Right cardiac atrium (tissue), 5 donors: ENCODE results near the gene NANOS2. TPM values are rescaled to one million over a fixed set of nuclear protein-coding genes. Genes with fewer than 3 reads are reported as not detected.

Experiments used
- ATAC-seq, 2 donors: fragments of 200-7000 bp; cut with Tn5 transposase; one replicate each; pipeline versions ENCODE4 v1.8.0 to v1.9.1; 2020; ENCODE audit warnings: moderate library complexity in 2 of 2, mild to moderate bottlenecking in 1 of 2
- DNase-seq, 3 donors: peaks; one replicate each; pipeline ENCODE4 v3.0.0-alpha.2; 2020
- H3K27ac ChIP-seq: one replicate; pipeline ENCODE4 v1.5.1; 2013; ENCODE audit warnings: mild to moderate bottlenecking, low read length, control low read depth, moderate library complexity
- H3K27me3 ChIP-seq: one replicate; pipeline ENCODE4 v1.6.1; 2013; ENCODE audit not compliant: control insufficient read depth, insufficient read depth
- H3K4me1 ChIP-seq: one replicate; pipeline ENCODE4 v1.6.1; 2013; ENCODE audit warnings: low read length; ENCODE audit not compliant: control insufficient read depth, insufficient read depth
- H3K4me3 ChIP-seq: one replicate; pipeline ENCODE4 v1.5.1; 2013; ENCODE audit warnings: low read length, control low read depth
- H3K9me3 ChIP-seq: one replicate; pipeline ENCODE4 v1.6.1; 2013; ENCODE audit warnings: low read length; ENCODE audit not compliant: control insufficient read depth
- WGBS: extraction: QIAGEN DNeasy Blood & Tissue Kit; methylation state at CpG from one replicate; pipeline ENCODE4 v1.1.7; 2013; 5-methylcytosine and 5-hydroxymethylcytosine counted together
- intact Hi-C, 4 donors: fragments of 100-400 bp; cut with DNase I; formaldehyde crosslinking; loops; one replicate each; pipeline versions ENCODE4 v1.11.0 to v1.14.0; 2022 to 2023
- long read RNA-seq, 4 donors: library from polyadenylated mRNA; unstranded; transcript quantifications; one replicate each; pipeline ENCODE4 v2.0.0, GENCODE V29; 2020 to 2021
- polyA plus RNA-seq: library from polyadenylated mRNA; stranded (reverse); fragments of 200-250 nt; gene quantifications from one replicate; pipeline ENCODE4 v1.2.3, GENCODE V29; 2013
- total RNA-seq, 4 donors: library from RNA; stranded (reverse); fragmentation: NEBNext Ultra II Directional; extraction: Animal tissue kit (Norgen Biotek cat#: 25700); gene quantifications; one replicate each; pipeline ENCODE4 v1.2.1, GENCODE V29; 2021
- donor health status: healthy with polysubstance abuse.
- donor health status: DM: no; HTN: yes; CAD: no.
- donor health status: DM: no; HTN: no; CAD: no.
- donor health status: DM: no; HTN: yes; CAD: no; lungs with severe emphysema.
- donor health status: DM: yes; HTN: yes; CAD: no.

NANOS2 gene
- total RNA-seq (not detected), polyA plus RNA-seq (not detected)
- long read RNA-seq, donor 1, result 0 reads
- long read RNA-seq, donor 2, result 0 reads
- long read RNA-seq, donor 3, result 0 reads
- long read RNA-seq, donor 4, result 0 reads

DNA sequence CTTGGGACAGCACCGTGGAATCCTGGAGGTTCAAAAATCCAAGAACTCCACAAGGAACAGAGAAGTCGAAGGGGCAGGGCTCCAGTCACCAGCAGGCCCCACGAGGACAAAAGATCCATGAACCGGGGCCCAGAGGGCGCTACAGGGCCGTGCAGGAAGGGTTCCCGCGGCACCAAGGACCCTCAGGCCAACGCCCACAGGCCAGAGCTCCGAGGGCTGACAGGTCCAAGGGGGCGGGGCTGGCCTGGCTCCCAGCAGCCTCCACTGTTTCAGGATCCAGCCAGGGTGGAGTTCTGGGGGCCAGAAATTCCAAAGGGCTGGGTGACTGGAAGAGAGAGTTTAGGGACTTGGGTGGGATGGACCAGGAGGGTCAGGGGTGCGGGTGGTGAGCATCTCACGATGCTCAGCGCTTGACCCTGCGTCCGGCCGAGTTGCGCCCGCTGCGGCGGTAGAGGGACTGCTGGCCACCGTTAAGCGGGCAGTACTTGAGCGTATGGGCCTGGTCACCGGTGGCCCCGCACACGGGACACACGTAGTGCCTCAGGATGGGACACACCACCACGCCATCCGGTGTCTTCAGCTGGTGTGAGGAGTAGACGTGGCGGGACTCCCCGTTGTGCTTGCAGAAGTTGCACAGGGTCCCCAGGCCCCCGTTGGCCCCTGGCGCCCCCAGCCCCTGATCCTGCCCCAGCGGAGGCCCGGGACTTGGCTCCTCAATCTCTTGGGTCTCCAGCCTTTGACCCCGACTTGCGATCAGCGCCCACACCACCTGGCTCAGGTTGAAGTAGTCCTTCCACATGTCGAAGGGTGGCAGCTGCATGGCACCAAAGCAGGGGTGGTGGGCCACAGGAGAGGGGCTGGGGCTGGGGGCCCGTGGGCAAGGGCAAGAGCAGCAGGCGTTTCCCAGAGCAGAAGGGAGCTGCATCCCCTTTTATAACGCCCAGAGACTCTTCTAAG lies at the start of gene NANOS2:
NANOS2 (minus strand) TSS at position 905 of the 957 bp plus-strand sequence; CDS start at position 820, 85 bp downstream.
- ATAC-seq, result peak; percentile 45 to 78
- intact Hi-C loops, result no loop called here
- H3K4me1 ChIP-seq, result no peaks in the 10 kb centered on the region
- H3K27ac ChIP-seq, result no peak within 1 kb of the TSS
- peak in 2 of 3 donors; percentile 42 to 71 for DNase-seq
- 57% methylated on average over 44 of the region's 44 CpGs for WGBS
- no peaks in the 10 kb centered on the region for H3K9me3 ChIP-seq
- H3K27me3 ChIP-seq, result no peaks in the 10 kb centered on the region
- no peak within 1 kb of the TSS for H3K4me3 ChIP-seq

DNA sequence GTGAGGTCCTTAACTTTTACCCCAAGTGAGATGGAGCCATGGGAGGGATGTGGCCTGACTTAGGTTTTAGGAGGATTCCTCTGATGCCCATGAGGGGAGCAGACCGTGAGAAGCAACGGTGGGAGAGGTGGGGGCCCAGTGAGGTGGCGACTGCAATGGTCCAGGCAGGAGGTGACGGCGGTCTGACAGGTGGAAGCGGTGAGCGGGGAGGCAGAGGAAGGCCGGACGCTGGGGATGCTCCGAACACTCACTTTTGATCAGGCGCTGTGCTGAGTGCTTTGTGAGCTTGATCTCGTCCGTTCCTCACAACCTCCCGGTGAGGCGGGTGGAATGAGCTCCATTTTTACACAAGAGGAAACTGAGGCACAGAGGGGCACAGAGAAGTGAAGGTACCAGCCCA lies 47.4 kb upstream of the NANOS2 start:
- ATAC-seq (no peak), DNase-seq (no peak)
- 86% methylated on average over 15 of the region's 15 CpGs for WGBS
- intact Hi-C loops, result no loop called here
- H3K4me3 ChIP-seq, result no peak overlapping the region
- H3K27ac ChIP-seq, result no peak overlapping the region
- no peaks in the 10 kb centered on the region for H3K9me3 ChIP-seq
- H3K4me1 ChIP-seq, result no peaks in the 10 kb centered on the region
- H3K27me3 ChIP-seq, result no peaks in the 10 kb centered on the region

DNA sequence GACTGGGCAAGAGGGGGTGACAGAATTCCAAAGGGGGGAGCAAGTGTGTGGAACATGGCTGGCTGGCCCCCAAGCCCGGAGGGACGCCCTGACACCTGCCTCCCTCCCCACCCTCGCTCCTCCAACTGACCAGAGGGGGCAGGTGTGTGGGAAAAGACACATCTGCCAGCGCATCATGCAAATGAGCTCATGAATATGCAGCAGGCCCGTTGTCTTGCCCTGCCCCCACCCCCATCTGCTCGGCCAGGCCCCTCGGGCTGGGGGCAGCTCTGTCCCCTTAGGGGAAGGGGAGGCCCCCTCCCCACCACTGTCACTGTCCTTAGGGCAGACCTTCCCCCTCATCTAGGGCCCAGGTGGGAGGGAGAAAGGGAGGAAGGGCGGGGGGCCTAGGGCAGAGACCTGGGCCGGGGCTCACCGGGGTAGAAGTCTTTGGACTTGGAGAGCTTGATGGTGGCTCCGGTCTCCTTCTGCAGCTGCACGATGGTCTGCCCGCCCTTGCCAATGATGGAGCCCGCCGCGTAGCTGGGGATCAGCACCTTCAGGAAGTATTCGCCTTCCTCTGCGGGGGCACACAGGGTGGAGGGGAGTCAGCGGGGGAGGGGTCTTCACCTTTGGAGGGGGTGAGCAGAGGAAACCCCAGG lies 46.1 kb upstream of the NANOS2 start:
- H3K9me3 ChIP-seq, result no peaks in the 10 kb centered on the region
- DNase-seq, result no peak
- WGBS, result 19% methylated on average over 19 of the region's 19 CpGs
- ATAC-seq, result no peak
- no peak overlapping the region for H3K27ac ChIP-seq
- H3K27me3 ChIP-seq, result no peaks in the 10 kb centered on the region
- no peaks in the 10 kb centered on the region for H3K4me1 ChIP-seq
- intact Hi-C loops, result no loop called here
- no peak overlapping the region for H3K4me3 ChIP-seq

DNA sequence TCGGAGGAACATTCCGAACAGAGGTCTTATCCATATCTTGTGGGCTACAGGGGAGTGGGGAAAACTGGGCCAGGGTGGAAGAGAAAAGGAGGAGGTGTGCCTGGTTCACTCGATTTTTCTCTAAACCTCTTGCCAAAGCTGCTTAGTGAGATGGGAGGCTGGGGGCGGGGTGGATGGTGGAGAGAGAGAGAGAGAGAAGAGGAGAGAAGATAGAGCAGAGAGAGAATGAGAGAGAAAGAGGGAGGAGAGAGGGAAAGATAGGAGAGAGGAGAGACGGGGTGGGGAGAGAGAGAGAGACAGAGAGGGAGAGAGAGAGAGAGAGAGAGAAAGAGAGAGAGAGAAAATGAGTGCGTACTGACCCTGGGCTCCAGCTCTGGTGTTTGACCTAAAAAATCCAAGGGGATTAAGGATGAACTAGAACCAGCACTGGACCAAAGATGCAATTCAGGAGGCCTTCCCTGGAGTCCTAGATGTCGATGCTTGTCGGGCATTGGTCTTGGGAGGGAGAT lies 45.0 kb upstream of the NANOS2 start:
- no peak overlapping the region for H3K4me3 ChIP-seq
- H3K4me1 ChIP-seq, result peaks cover 1% of the 10 kb centered on the region
- no peaks in the 10 kb centered on the region for H3K9me3 ChIP-seq
- 45% methylated on average over 8 of the region's 8 CpGs for WGBS
- no peak for DNase-seq
- peak overlapping the region; percentile 38 for H3K27ac ChIP-seq
- H3K27me3 ChIP-seq, result no peaks in the 10 kb centered on the region
- intact Hi-C loops, result no loop called here
- no peak for ATAC-seq

DNA sequence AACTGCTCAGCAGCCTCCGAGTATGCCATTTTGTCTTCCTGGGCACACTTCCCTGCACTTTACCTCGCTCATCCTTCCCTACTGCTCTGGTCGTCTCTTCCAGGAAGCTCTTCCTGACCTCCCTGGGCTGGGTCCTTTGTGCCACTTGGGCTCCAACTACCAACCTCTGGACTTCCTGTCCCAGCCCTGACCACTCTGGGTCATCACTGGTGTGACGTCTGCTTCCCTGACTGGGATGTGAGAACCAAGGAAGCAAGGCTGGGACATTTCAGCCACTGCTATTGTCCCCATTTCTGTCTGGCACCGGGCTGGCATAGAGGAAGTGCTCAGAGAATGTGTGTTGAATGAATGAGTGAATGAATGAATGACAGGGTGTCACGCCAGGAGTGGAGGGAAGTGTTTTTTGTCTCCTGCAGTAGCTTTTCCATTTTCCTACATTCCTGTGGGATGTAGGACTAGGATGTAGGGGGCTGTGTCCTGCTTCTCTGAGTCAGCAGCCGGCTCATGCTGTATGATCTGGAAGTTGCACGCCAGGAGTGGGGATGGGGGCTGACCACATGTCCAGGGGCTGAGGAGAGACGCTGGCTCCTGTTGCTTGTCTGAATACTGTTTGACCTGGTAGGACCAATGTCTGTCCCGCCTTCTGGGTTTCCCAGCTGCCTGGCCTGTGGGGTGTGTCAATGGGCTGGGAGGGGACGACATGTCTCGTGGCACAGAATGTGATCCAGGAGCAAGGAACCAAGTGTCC lies 44.4 kb upstream of the NANOS2 start:
- WGBS, result 48% methylated on average over 12 of the region's 12 CpGs
- peak overlapping the region; percentile 38 for H3K27ac ChIP-seq
- H3K27me3 ChIP-seq, result no peaks in the 10 kb centered on the region
- DNase-seq (no peak), ATAC-seq (peak; percentile 23 to 54)
- peaks cover 1% of the 10 kb centered on the region for H3K4me1 ChIP-seq
- no peak overlapping the region for H3K4me3 ChIP-seq
- intact Hi-C loops, result no loop called here
- H3K9me3 ChIP-seq, result no peaks in the 10 kb centered on the region

DNA sequence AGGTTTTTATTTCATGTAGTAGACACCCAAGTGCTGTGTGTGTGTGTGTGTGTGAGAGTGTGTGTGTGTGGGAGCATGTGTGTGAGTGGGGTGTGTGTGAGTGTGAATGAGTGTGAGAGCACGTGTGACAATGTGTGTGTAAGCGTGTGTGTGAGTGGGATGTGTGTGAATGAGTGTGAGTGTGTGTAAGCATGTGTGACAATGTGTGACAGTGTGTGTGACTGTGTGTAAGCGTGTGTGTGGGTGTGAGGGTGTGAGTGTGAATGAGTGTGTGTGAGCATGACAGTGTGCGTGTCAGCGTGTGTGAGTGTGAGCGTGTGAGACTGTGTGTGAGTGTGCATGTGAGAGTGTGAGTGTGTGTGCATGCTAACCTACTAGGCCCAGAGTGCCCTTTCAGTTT lies 43.7 kb upstream of the NANOS2 start:
- peaks cover 1% of the 10 kb centered on the region for H3K4me1 ChIP-seq
- H3K4me3 ChIP-seq, result no peak overlapping the region
- H3K27me3 ChIP-seq, result no peaks in the 10 kb centered on the region
- intact Hi-C loops, result no loop called here
- peak overlapping the region; percentile 31 for H3K27ac ChIP-seq
- DNase-seq, result no peak
- 95% methylated on average over 6 of the region's 6 CpGs for WGBS
- no peaks in the 10 kb centered on the region for H3K9me3 ChIP-seq
- ATAC-seq, result no peak

DNA sequence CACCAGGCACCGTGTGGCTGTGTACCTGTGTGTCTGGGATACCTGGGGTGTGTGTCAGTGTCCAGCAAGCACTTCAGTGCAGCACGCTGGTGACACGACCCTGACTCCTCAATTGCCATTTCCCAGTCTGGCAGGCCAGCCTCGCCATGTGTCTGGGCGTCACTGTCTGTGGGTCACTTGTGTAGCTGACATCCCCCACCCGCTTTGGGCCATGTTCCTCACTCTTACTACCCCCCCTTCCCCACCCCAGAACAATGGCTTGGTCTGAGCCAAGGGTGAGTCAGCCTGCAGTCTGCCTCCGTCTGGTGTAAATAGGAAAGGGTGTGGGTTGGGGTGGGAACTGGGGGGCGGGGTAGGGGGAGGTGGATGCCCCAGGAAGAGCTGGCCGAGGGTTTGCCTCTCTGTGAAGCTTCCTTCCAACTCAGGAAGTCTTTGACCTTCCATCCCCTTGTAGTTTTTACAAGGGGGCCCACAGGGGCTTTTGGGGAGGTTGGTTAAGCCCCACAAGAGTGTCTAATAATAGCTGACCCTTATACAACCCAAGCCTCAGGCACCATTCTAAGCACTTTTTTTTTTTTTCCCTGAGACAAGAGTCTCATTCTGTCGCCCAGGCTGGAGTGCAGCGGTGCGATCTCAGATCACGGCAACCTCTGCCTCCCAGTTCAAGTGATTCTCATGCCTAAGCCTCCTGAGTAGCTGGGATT lies 41.5 kb upstream of the NANOS2 start:
- intact Hi-C loops, result no loop called here
- DNase-seq (peak; percentile 80 to 83 (median 82)), ATAC-seq (peak; percentile 81 to 92)
- H3K4me3 ChIP-seq, result no peak overlapping the region
- H3K9me3 ChIP-seq, result no peaks in the 10 kb centered on the region
- 40% methylated on average over 13 of the region's 13 CpGs for WGBS
- H3K4me1 ChIP-seq, result peaks cover 1% of the 10 kb centered on the region
- no peaks in the 10 kb centered on the region for H3K27me3 ChIP-seq
- peak overlapping the region; percentile 53 for H3K27ac ChIP-seq

DNA sequence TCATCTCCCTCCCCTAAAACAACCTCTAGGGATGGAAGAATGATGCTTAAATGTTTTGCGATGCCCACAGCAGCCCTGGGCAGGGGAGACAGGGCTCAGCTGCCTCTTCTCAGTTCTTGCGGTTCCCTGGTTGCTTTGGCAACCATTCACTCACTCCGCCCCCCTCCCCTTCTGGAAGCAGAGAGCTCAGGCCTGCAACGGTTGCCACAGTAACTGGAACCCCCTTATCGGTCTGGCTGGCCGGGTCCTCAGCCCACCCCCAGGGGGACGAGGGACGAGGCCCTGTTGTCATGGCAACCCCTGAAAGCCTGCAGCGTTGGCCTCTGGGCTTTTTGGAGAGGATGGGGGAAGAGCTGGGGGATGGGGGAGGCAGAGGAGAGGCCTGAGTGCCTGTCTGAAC lies 39.6 kb upstream of the NANOS2 start:
- no peak for ATAC-seq
- WGBS, result 17% methylated on average over 9 of the region's 9 CpGs
- Histone ChIP-seq H3K4me3 (no peak overlapping the region), H3K27me3 (no peaks in the 10 kb centered on the region), H3K9me3 (no peaks in the 10 kb centered on the region), H3K27ac (no peak overlapping the region), H3K4me1 (peaks cover 1% of the 10 kb centered on the region)
- no peak for DNase-seq
- intact Hi-C loops, result no loop called here

DNA sequence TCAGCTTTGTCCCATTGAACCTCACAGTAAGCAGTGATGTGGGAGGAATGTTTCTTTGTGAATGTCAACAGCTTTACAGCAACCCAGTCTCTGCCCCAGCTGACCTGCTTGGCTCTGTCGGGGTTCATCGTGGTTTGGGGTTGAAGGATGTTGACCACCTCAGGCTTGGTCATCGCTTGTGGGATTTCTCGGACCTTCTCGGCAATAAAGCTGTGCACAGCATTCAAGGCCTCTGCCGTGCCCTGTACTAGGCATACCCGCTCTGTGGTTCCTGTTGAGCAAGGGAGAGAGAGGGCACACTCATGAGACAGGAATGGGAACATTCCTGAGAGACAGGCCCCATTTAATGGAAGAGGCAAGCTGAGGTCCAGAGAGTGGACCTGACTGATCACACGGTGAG lies 39.1 kb upstream of the NANOS2 start:
- DNase-seq (no peak), ATAC-seq (no peak)
- H3K4me3 ChIP-seq, result no peak overlapping the region
- H3K4me1 ChIP-seq, result peaks cover 1% of the 10 kb centered on the region
- no peaks in the 10 kb centered on the region for H3K27me3 ChIP-seq
- intact Hi-C loops, result no loop called here
- WGBS, result 82% methylated on average over 8 of the region's 8 CpGs
- no peaks in the 10 kb centered on the region for H3K9me3 ChIP-seq
- H3K27ac ChIP-seq, result no peak overlapping the region
